ENCODE measurements around the gene SERINC5.

Gene SERINC5

GRCh38 chr5:80238778-80239679 is 16.8 kb downstream of the SERINC5 start:
- no peak overlapping the region for H3K9ac ChIP-seq (ENCODE audit: low read depth, low read length, poor library complexity, severe bottlenecking)
- H3K9me3 ChIP-seq (ENCODE audit: insufficient read depth, low read depth, low read length) = peaks cover 17% of the 10 kb centered on the region
- no peak overlapping the region for H3K4me3 ChIP-seq (ENCODE audit: low read length, poor library complexity, severe bottlenecking)
- H3K79me2 ChIP-seq (ENCODE audit: insufficient read depth, low read length) = peaks cover 98% of the 10 kb centered on the region
- no peaks in the 10 kb centered on the region for H3K9me2 ChIP-seq (replicated peaks; ENCODE audit: low read depth, low read length)
- H3F3A ChIP-seq (ENCODE audit: low read depth) = peaks cover 8% of the 10 kb centered on the region
- H3K27me3 ChIP-seq (ENCODE audit: insufficient read depth, low read length, poor library complexity, severe bottlenecking) = no peaks in the 10 kb centered on the region
- H4K20me1 ChIP-seq (ENCODE audit: insufficient read depth, low read length, poor library complexity, severe bottlenecking) = peaks cover 64% of the 10 kb centered on the region
- peak overlapping the region; percentile 43 for H3K4me2 ChIP-seq (ENCODE audit: low read depth, low read length, poor library complexity, severe bottlenecking)
- H3K4me1 ChIP-seq (ENCODE audit: insufficient read depth, low read length, poor library complexity, severe bottlenecking) = peaks cover 42% of the 10 kb centered on the region
- H3K36me3 ChIP-seq (ENCODE audit: insufficient read depth, low read length) = peaks cover 26% of the 10 kb centered on the region
- TF ChIP-seq CTCF (conservative IDR thresholded peaks at IDR 0.05; ENCODE audit: low read length) = no peak
- no peak for TF ChIP-seq EZH2phosphoT487 (IDR thresholded peaks at IDR 0.05; ENCODE audit: borderline replicate concordance)
- H2AFZ ChIP-seq (ENCODE audit: low read length) = no peak overlapping the region

GRCh38 chr5:80238097-80238496 is 17.8 kb downstream of the SERINC5 start:
- no peak overlapping the region for H3K4me3 ChIP-seq (ENCODE audit: low read length, poor library complexity, severe bottlenecking)
- no peak overlapping the region for H3K9ac ChIP-seq (ENCODE audit: low read depth, low read length, poor library complexity, severe bottlenecking)
- H3K9me3 ChIP-seq (ENCODE audit: insufficient read depth, low read depth, low read length) = peaks cover 13% of the 10 kb centered on the region
- H3K79me2 ChIP-seq (ENCODE audit: insufficient read depth, low read length) = peaks cover 99% of the 10 kb centered on the region
- H2AFZ ChIP-seq (ENCODE audit: low read length) = no peak overlapping the region
- peaks cover 25% of the 10 kb centered on the region for H3K36me3 ChIP-seq (ENCODE audit: insufficient read depth, low read length)
- peaks cover 47% of the 10 kb centered on the region for H3K4me1 ChIP-seq (ENCODE audit: insufficient read depth, low read length, poor library complexity, severe bottlenecking)
- H3K9me2 ChIP-seq (replicated peaks; ENCODE audit: low read depth, low read length) = no peaks in the 10 kb centered on the region
- H3K4me2 ChIP-seq (ENCODE audit: low read depth, low read length, poor library complexity, severe bottlenecking) = no peak overlapping the region
- peaks cover 8% of the 10 kb centered on the region for H3F3A ChIP-seq (ENCODE audit: low read depth)
- no peak for TF ChIP-seq EZH2phosphoT487 (IDR thresholded peaks at IDR 0.05; ENCODE audit: borderline replicate concordance)
- TF ChIP-seq CTCF (conservative IDR thresholded peaks at IDR 0.05; ENCODE audit: low read length) = no peak
- H4K20me1 ChIP-seq (ENCODE audit: insufficient read depth, low read length, poor library complexity, severe bottlenecking) = peaks cover 71% of the 10 kb centered on the region
- H3K27me3 ChIP-seq (ENCODE audit: insufficient read depth, low read length, poor library complexity, severe bottlenecking) = no peaks in the 10 kb centered on the region

DNA sequence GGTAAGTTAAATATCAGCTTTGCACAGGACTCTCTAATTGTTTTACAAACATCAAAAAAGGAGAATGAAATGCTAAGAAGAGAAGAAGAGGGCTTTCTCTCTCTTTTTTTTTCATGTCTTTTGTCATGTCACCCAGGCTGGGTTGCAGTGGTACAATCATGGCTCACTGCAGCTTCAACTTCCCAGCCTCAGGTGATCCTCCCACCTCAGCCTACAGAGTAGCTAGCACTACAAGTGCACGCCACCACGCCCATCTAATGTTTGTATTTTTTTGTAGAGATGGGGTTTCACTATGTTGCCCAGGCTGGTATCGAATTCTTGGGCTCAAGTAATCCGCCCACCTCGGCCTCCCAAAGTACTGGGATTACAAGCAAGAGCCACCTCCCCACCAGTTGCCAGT is 18.6 kb downstream of the SERINC5 start:
- H3F3A ChIP-seq (ENCODE audit: low read depth) = peaks cover 8% of the 10 kb centered on the region
- H3K4me1 ChIP-seq (ENCODE audit: insufficient read depth, low read length, poor library complexity, severe bottlenecking) = peaks cover 47% of the 10 kb centered on the region
- no peak overlapping the region for H3K4me2 ChIP-seq (ENCODE audit: low read depth, low read length, poor library complexity, severe bottlenecking)
- H3K9me2 ChIP-seq (replicated peaks; ENCODE audit: low read depth, low read length) = no peaks in the 10 kb centered on the region
- peaks cover 8% of the 10 kb centered on the region; the same call in 1 of the 2 replicates for H3K9me3 ChIP-seq (ENCODE audit: insufficient read depth, low read depth, low read length)
- TF ChIP-seq CTCF (conservative IDR thresholded peaks at IDR 0.05; ENCODE audit: low read length) (no peak), EZH2phosphoT487 (IDR thresholded peaks at IDR 0.05; ENCODE audit: borderline replicate concordance) (no peak)
- no peaks in the 10 kb centered on the region for H3K27me3 ChIP-seq (ENCODE audit: insufficient read depth, low read length, poor library complexity, severe bottlenecking)
- H3K36me3 ChIP-seq (ENCODE audit: insufficient read depth, low read length) = peaks cover 18% of the 10 kb centered on the region
- H4K20me1 ChIP-seq (ENCODE audit: insufficient read depth, low read length, poor library complexity, severe bottlenecking) = peaks cover 71% of the 10 kb centered on the region
- H3K9ac ChIP-seq (ENCODE audit: low read depth, low read length, poor library complexity, severe bottlenecking) = no peak overlapping the region
- peaks cover 100% of the 10 kb centered on the region for H3K79me2 ChIP-seq (ENCODE audit: insufficient read depth, low read length)
- H2AFZ ChIP-seq (ENCODE audit: low read length) = no peak overlapping the region
- no peak overlapping the region for H3K4me3 ChIP-seq (ENCODE audit: low read length, poor library complexity, severe bottlenecking)
